Breast epithelium (tissue), 4 donors: ENCODE data around the gene SFSWAP. TPM values are rescaled to one million over a fixed set of nuclear protein-coding genes. Genes with fewer than 3 reads are reported as not detected.

ENCODE experiments used
- DNase-seq, 2 donors: peaks; one replicate each; pipeline ENCODE4 v3.0.0-alpha.2; 2019; ENCODE audit warnings: low spot score in 2 of 2
- H3K27ac ChIP-seq, 2 donors: fragments of 200-600 bp; sonication (generic) in 1 of 2; one replicate each; pipeline ENCODE4 v1.5.1; 2016 to 2019; ENCODE audit warnings: mild to moderate bottlenecking in 1 of 2
- H3K27me3 ChIP-seq, 2 donors: fragments of 200-600 bp; sonication (generic) in 1 of 2; one replicate each; pipeline versions ENCODE4 v1.5.1 to v1.6.0; 2017 to 2019; ENCODE audit warnings: control low read depth in 1 of 2, mild to moderate bottlenecking in 1 of 2
- H3K36me3 ChIP-seq: fragments of 200-600 bp; one replicate; pipeline ENCODE4 v1.5.1; 2019
- H3K4me1 ChIP-seq, 2 donors: fragments of 200-600 bp; sonication (generic); one replicate each; pipeline ENCODE4 v1.5.1; 2016 to 2019; ENCODE audit warnings: control low read depth in 1 of 2
- H3K4me3 ChIP-seq, 3 donors: fragments of 200-600 bp; sonication (generic); 1 replicate in 2 of 3; 2 replicates in 1 of 3; pipeline ENCODE4 v1.5.1; 2016 to 2019; ENCODE audit warnings: mild to moderate bottlenecking in 3 of 3, moderate library complexity in 2 of 3
- H3K9me3 ChIP-seq, 2 donors: fragments of 200-600 bp; sonication (generic) in 1 of 2; one replicate each; pipeline ENCODE4 v1.5.1; 2016 to 2019; ENCODE audit warnings: control low read depth in 1 of 2
- CTCF ChIP-seq, 3 donors: fragments of 450-650 bp; IDR thresholded peaks; one replicate each; pipeline ENCODE4 v1.5.1; 2016 to 2017; ENCODE audit warnings: antibody characterized with exemption in 3 of 3, mild to moderate bottlenecking in 3 of 3, moderate library complexity in 3 of 3
- POLR2A ChIP-seq: fragments of 450-650 bp; IDR thresholded peaks from one replicate; pipeline ENCODE4 v1.6.1; 2016; ENCODE audit warnings: antibody characterized with exemption, mild to moderate bottlenecking, moderate library complexity
- POLR2AphosphoS5 ChIP-seq, 3 donors: sonication (generic); formaldehyde crosslinking; IDR thresholded peaks; one replicate each; pipeline ENCODE4 v1.6.1; 2017; ENCODE audit warnings: antibody characterized with exemption in 3 of 3
- intact Hi-C: fragments of 100-400 bp; cut with DNase I; formaldehyde crosslinking; loops from one replicate; pipeline ENCODE4 v1.15.1; 2023; ENCODE audit warnings: low total_unique reads
- total RNA-seq, 3 donors: library from RNA; depleted of rRNA; stranded (reverse); fragments of >200 nt; gene quantifications; one replicate each; pipeline ENCODE4 v1.1.0, GENCODE V29; 2016

Gene SFSWAP
- total RNA-seq, 3 donors from 2014 or later: 34.9 to 54.7 (median 49.8) TPM

- DNase-seq: no peak
- intact Hi-C loops: no loop called here
- H3K27ac ChIP-seq: no peak overlapping the region
- no peak overlapping the region for H3K4me3 ChIP-seq
- H3K36me3 ChIP-seq: peaks cover 5% of the 10 kb centered on the region
- H3K27me3 ChIP-seq: no peaks in the 10 kb centered on the region
- no peaks in the 10 kb centered on the region for H3K4me1 ChIP-seq
- no peak for TF ChIP-seq POLR2A
- TF ChIP-seq POLR2AphosphoS5 (IDR thresholded peaks at IDR 0.05): no peak
- no peak for TF ChIP-seq CTCF (IDR thresholded peaks at IDR 0.05)
- no peaks in the 10 kb centered on the region for H3K9me3 ChIP-seq
Observed at GRCh38 chr12:131732996-131733615, 22.2 kb downstream of the SFSWAP start.

- H3K9me3 ChIP-seq: no peaks in the 10 kb centered on the region
- H3K27me3 ChIP-seq: no peaks in the 10 kb centered on the region
- no peak for DNase-seq
- no peak for TF ChIP-seq CTCF (IDR thresholded peaks at IDR 0.05)
- TF ChIP-seq POLR2A: no peak
- no peak for TF ChIP-seq POLR2AphosphoS5 (IDR thresholded peaks at IDR 0.05)
- no peak overlapping the region for H3K4me3 ChIP-seq
- intact Hi-C loops: no loop called here
- peaks cover 1% of the 10 kb centered on the region for H3K36me3 ChIP-seq
- no peaks in the 10 kb centered on the region for H3K4me1 ChIP-seq
- H3K27ac ChIP-seq: no peak overlapping the region
Observed at GRCh38 chr12:131733874-131734273, 23.0 kb downstream of the SFSWAP start.

GRCh38 chr12:131734336-131735152 lies 23.7 kb downstream of the SFSWAP start:
- no peaks in the 10 kb centered on the region for H3K36me3 ChIP-seq
- H3K27ac ChIP-seq: no peak overlapping the region
- no peaks in the 10 kb centered on the region for H3K27me3 ChIP-seq
- H3K9me3 ChIP-seq: no peaks in the 10 kb centered on the region
- H3K4me3 ChIP-seq: no peak overlapping the region
- intact Hi-C loops: no loop called here
- H3K4me1 ChIP-seq: no peaks in the 10 kb centered on the region
- TF ChIP-seq POLR2AphosphoS5 (IDR thresholded peaks at IDR 0.05): no peak
- DNase-seq: peak in 1 of 2 donors; percentile 15

- intact Hi-C loops: no loop called here
- Histone ChIP-seq H3K9me3 (no peaks in the 10 kb centered on the region), H3K27me3 (no peaks in the 10 kb centered on the region), H3K4me3 (no peak overlapping the region), H3K27ac (no peak overlapping the region), H3K4me1 (no peaks in the 10 kb centered on the region), H3K36me3 (no peaks in the 10 kb centered on the region)
- peak in 1 of 2 donors; percentile 17 for DNase-seq
- TF ChIP-seq CTCF (IDR thresholded peaks at IDR 0.05) (no peak), POLR2AphosphoS5 (IDR thresholded peaks at IDR 0.05) (no peak), POLR2A (no peak)
Observed at GRCh38 chr12:131735153-131735456, 24.2 kb downstream of the SFSWAP start.

- intact Hi-C loops: no loop called here
- Histone ChIP-seq H3K4me3 (no peak overlapping the region), H3K36me3 (no peaks in the 10 kb centered on the region), H3K27ac (no peak overlapping the region), H3K4me1 (no peaks in the 10 kb centered on the region), H3K27me3 (no peaks in the 10 kb centered on the region), H3K9me3 (no peaks in the 10 kb centered on the region)
- no peak for DNase-seq
- TF ChIP-seq CTCF (IDR thresholded peaks at IDR 0.05): no peak
- no peak for TF ChIP-seq POLR2A
- no peak for TF ChIP-seq POLR2AphosphoS5 (IDR thresholded peaks at IDR 0.05)
Observed at GRCh38 chr12:131735476-131736445, 24.9 kb downstream of the SFSWAP start.
